ENCODE measurements around the gene FLNB. TPM values are rescaled to one million over a fixed set of nuclear protein-coding genes. Genes with fewer than 3 reads are reported as not detected.

FLNB gene
- total and polyA plus RNA-seq, 2 of the 13 experiments (the other 11 are each of a cell fraction or from before 2014, with no cell fraction given) = 106 to 130 TPM

- TF ChIP-seq, protein P1, sequence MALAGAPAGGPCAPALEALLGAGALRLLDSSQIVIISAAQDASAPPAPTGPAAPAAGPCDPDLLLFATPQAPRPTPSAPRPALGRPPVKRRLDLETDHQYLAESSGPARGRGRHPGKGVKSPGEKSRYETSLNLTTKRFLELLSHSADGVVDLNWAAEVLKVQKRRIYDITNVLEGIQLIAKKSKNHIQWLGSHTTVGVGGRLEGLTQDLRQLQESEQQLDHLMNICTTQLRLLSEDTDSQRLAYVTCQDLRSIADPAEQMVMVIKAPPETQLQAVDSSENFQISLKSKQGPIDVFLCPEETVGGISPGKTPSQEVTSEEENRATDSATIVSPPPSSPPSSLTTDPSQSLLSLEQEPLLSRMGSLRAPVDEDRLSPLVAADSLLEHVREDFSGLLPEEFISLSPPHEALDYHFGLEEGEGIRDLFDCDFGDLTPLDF (CRISPR knock-in tag; IDR thresholded peaks at IDR 0.05) = no peak
- TF ChIP-seq MTF2 (CRISPR knock-in tag; IDR thresholded peaks at IDR 0.05; ENCODE audit: borderline replicate concordance) = no peak
- TF ChIP-seq TRIM22 (IDR thresholded peaks at IDR 0.05) = no peak
- no peak for TF ChIP-seq SP4 (CRISPR knock-in tag; IDR thresholded peaks at IDR 0.05)
- no peak for TF ChIP-seq TCF7 (IDR thresholded peaks at IDR 0.05; ENCODE audit: low read depth)
- TF ChIP-seq KLF9 (CRISPR knock-in tag; IDR thresholded peaks at IDR 0.05; ENCODE audit: low read depth) = no peak; the same call in 1 of the 2 replicates
- TF ChIP-seq ZSCAN29 (CRISPR knock-in tag; conservative IDR thresholded peaks at IDR 0.05) = no peak
- TF ChIP-seq, protein P2, sequence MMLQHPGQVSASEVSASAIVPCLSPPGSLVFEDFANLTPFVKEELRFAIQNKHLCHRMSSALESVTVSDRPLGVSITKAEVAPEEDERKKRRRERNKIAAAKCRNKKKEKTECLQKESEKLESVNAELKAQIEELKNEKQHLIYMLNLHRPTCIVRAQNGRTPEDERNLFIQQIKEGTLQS (CRISPR knock-in tag; IDR thresholded peaks at IDR 0.05) = no peak
- TF ChIP-seq MAX (IDR thresholded peaks at IDR 0.05) = no peak
- TF ChIP-seq ZNF383 (CRISPR knock-in tag; IDR thresholded peaks at IDR 0.05; ENCODE audit: borderline replicate concordance) = no peak
- no peak for TF ChIP-seq SRSF4 (IDR thresholded peaks at IDR 0.05; ENCODE audit: low read depth, low read length, poor library complexity, severe bottlenecking)
- TF ChIP-seq RBAK (CRISPR knock-in tag; IDR thresholded peaks at IDR 0.05) = 0 out of 2 replicates have a peak, but pooled peaks have one; percentile 44
- TF ChIP-seq SIX4 (CRISPR knock-in tag; IDR thresholded peaks at IDR 0.05) = no peak
- peak; percentile 91; the same call in 1 of the 2 replicates for TF ChIP-seq KDM2A (CRISPR knock-in tag; IDR thresholded peaks at IDR 0.05; ENCODE audit: borderline replicate concordance, low read depth)
- no peak for TF ChIP-seq SP5 (CRISPR knock-in tag; IDR thresholded peaks at IDR 0.05; ENCODE audit: borderline replicate concordance, low read depth)
- no peak for TF ChIP-seq RFXAP (CRISPR knock-in tag; IDR thresholded peaks at IDR 0.05; ENCODE audit: borderline replicate concordance)
- no peak for TF ChIP-seq SALL2 (CRISPR knock-in tag; IDR thresholded peaks at IDR 0.05)
- TF ChIP-seq ZBED4 (CRISPR knock-in tag; IDR thresholded peaks at IDR 0.05; ENCODE audit: borderline replicate concordance) = no peak
- TF ChIP-seq HMGA1 (CRISPR knock-in tag; conservative IDR thresholded peaks at IDR 0.05) = no peak
- no peak for TF ChIP-seq ZBTB26 (CRISPR knock-in tag; IDR thresholded peaks at IDR 0.05; ENCODE audit: borderline replicate concordance)
Observed at GRCh38 chr3:58177747-58178527, 169.7 kb downstream of the FLNB start (continued).
